Psoas muscle (tissue), 8 donors: ENCODE measurements around the gene TBXAS1. TPM values are rescaled to one million over a fixed set of nuclear protein-coding genes. Genes with fewer than 3 reads are reported as not detected.

Experiments
- ATAC-seq, 4 donors: fragments of 200-7000 bp; cut with Tn5 transposase; one replicate each; pipeline ENCODE4 v1.9.1; 2020; ENCODE audit warnings: moderate library complexity in 3 of 4, mild to moderate bottlenecking in 2 of 4
- DNase-seq, 2 donors: peaks; one replicate each; pipeline ENCODE4 v3.0.0-alpha.2; 2020
- H3K27ac ChIP-seq: fragments of 200-600 bp; one replicate; pipeline ENCODE4 v1.8.0; 2022
- H3K27me3 ChIP-seq, 3 donors: fragments of 200-600 bp in 1 of 3; one replicate each; pipeline versions ENCODE4 v1.6.1 to v1.8.0; 2013 to 2022; ENCODE audit warnings: low read length in 2 of 3, mild to moderate bottlenecking in 2 of 3, moderate library complexity in 1 of 3; ENCODE audit not compliant: insufficient read depth in 3 of 3
- H3K36me3 ChIP-seq, 2 donors: fragments of 200-600 bp in 1 of 2; one replicate each; pipeline versions ENCODE4 v1.6.1 to v1.8.0; 2013 to 2022; ENCODE audit warnings: low read depth in 1 of 2, mild to moderate bottlenecking in 1 of 2, moderate library complexity in 1 of 2; ENCODE audit not compliant: insufficient read depth in 1 of 2
- H3K4me1 ChIP-seq: fragments of 200-600 bp; one replicate; pipeline ENCODE4 v1.8.0; 2022
- H3K4me3 ChIP-seq: fragments of 200-600 bp; one replicate; pipeline ENCODE4 v1.8.0; 2022; ENCODE audit warnings: mild to moderate bottlenecking
- H3K9me3 ChIP-seq: fragments of 200-600 bp; one replicate; pipeline ENCODE4 v1.8.0; 2022
- WGBS, 3 donors: extraction: QIAGEN DNeasy Blood & Tissue Kit; methylation state at CpG; one replicate each; pipeline versions ENCODE4 v1.1.6 to v1.1.7; 2013; 5-methylcytosine and 5-hydroxymethylcytosine counted together
- intact Hi-C, 2 donors: fragments of 100-400 bp; cut with DNase I; formaldehyde crosslinking; loops; one replicate each; pipeline versions ENCODE4 v1.11.0 to v1.14.2; 2022
- polyA plus RNA-seq, 3 donors: library from polyadenylated mRNA; stranded (reverse); fragments of 200-250 nt; gene quantifications; one replicate each; pipeline ENCODE4 v1.2.3, GENCODE V29; 2013
- total RNA-seq, 4 donors: library from RNA; stranded (reverse); fragmentation: NEBNext Ultra II Directional in 2 of 4; extraction: Animal tissue kit (Norgen Biotek cat#: 25700) in 2 of 4; gene quantifications; one replicate each; pipeline versions ENCODE4 v1.2.1 to v1.2.4, GENCODE V29; 2021 to 2023
- TF ChIP-seq, protein P1 (sequence below): fragments of 200-600 bp; IDR thresholded peaks from one replicate; pipeline ENCODE4 v1.8.0; 2022; ENCODE audit warnings: antibody characterized with exemption
- donor health status: healthy with polysubstance abuse.
- donor health status: DM: no; HTN: no; CAD: no; lungs with moderate emphysema.
- donor health status: Bipolar disorder and iron deficiency.
- donor health status: healthy.
- donor health status: DM: yes; HTN: yes; CAD: no.
- donor health status: DM: no; HTN: no; CAD: no.
- donor health status: DM: no; HTN: no; CAD: no.
- donor health status: DM: yes; HTN: yes; CAD: no.

TBXAS1 gene
- total and polyA plus RNA-seq, 7 donors, result 0.90 to 2.9 (median 2.0) TPM

DNA sequence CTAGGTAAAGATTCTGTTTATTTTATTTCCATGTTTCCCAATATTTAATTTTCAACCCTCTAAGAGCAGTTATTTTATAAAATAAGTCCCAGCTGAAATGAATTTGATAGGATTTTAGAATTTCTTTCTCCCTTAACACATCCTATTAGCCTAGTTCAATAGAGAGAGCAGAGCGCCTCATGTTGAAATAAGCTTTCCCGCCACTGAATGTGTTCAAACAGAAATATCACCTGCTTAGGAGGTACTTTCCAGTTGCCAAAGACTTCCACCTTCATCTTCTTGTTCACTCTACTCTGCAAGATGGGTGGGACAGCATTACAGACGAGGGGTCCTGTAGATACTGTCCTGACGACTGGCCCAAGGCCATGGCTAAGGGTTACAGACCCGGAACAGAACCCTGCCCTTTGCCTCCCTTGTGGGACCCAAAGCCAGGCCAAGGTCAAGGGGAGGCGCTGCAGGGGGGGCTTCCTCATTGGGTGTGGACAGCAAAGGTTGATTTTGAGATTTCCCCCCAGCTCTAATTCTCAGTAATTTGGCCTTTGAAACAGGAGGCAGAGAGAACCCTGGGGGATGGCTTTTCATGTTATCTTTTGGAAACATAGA is 171.7 kb downstream of the TBXAS1 start:
- H3K9me3 ChIP-seq, result no peaks in the 10 kb centered on the region
- peaks cover 0 to 4% (median 0%) of the 10 kb centered on the region in 3 donors for H3K27me3 ChIP-seq
- no peak for ATAC-seq
- no peaks in the 10 kb centered on the region for H3K4me1 ChIP-seq
- no peak for DNase-seq
- WGBS, 3 donors, result 87 to 91% (median 90%) methylated on average over 6 of the region's 6 CpGs
- no peak overlapping the region for H3K27ac ChIP-seq
- H3K36me3 ChIP-seq, result no peaks in the 10 kb centered on the region
- intact Hi-C loops, result loop anchor here (5.0 to 10.0 kb wide), 4 partner anchors 223 to 498 kb away; partner anchors contain the start of gene HIPK2 (in 2 of the 2)
- H3K4me3 ChIP-seq, result no peak overlapping the region
- TF ChIP-seq, protein P1, sequence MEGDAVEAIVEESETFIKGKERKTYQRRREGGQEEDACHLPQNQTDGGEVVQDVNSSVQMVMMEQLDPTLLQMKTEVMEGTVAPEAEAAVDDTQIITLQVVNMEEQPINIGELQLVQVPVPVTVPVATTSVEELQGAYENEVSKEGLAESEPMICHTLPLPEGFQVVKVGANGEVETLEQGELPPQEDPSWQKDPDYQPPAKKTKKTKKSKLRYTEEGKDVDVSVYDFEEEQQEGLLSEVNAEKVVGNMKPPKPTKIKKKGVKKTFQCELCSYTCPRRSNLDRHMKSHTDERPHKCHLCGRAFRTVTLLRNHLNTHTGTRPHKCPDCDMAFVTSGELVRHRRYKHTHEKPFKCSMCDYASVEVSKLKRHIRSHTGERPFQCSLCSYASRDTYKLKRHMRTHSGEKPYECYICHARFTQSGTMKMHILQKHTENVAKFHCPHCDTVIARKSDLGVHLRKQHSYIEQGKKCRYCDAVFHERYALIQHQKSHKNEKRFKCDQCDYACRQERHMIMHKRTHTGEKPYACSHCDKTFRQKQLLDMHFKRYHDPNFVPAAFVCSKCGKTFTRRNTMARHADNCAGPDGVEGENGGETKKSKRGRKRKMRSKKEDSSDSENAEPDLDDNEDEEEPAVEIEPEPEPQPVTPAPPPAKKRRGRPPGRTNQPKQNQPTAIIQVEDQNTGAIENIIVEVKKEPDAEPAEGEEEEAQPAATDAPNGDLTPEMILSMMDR, result no peak

DNA sequence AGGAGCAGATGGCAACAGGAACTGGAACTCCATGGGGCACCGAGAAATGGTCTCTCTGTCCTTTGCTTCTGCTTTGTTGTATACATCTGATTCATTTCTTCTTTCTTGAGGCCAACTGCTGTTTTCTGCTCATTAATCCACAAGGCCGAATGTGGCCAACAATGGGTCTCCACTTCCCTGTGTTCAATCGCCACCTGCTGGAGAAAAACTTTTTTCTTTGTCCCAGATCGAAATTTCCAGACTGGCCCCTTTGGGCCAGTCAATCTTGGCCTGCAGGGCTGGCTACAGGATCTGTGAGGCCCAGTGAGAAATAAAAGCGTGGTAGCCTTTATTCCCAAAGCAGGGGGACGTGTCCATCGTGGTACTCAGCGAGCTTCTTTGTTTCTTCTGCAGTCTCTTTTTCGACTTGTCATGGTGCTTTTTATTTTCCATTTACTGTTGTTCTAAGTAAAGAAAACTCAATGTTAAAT is 174.9 kb downstream of the TBXAS1 start:
- ATAC-seq (no peak), DNase-seq (no peak)
- Histone ChIP-seq H3K4me3 (no peak overlapping the region), H3K27ac (no peak overlapping the region), H3K4me1 (no peaks in the 10 kb centered on the region), H3K27me3 (peaks cover 0 to 3% (median 0%) of the 10 kb centered on the region in 3 donors), H3K9me3 (no peaks in the 10 kb centered on the region), H3K36me3 (no peaks in the 10 kb centered on the region)
- TF ChIP-seq, protein P1, result peak; percentile 33
- intact Hi-C loops, result loop anchor here (2.0 to 10.0 kb wide), 7 partner anchors 227 to 503 kb away; partner anchors contain the start of gene HIPK2 (in 2 of the 2)
- WGBS, 3 donors, result 57 to 60% (median 59%) methylated on average over 9 of the region's 9 CpGs

DNA sequence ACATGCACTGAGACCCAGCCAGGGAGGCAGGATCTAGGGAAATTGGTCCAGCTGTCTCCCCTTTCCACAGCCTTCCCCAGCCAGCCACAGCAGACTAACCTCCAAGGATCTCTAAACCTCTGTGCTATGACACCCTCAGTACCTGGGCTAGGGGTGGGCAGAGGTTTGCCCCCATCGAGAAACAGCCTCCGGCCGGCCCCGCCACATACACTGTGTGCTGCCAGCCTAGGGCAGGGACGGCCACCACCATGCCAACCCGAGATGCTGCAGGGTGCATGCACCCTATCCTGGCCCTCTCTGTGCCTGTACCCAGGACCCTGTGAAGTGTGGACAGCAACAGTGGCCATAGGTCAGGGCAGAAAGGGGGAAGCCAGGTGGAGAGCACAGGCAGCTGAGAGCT is 175.6 kb downstream of the TBXAS1 start:
- 95 to 97% (median 96%) methylated on average over 6 of the region's 6 CpGs for WGBS, 3 donors
- intact Hi-C loops, result loop anchor here (5.0 to 10.0 kb wide), 4 partner anchors 227 to 502 kb away; partner anchors contain the start of gene HIPK2 (in 2 of the 2)
- H3K27me3 ChIP-seq, result peaks cover 0 to 3% (median 0%) of the 10 kb centered on the region in 3 donors
- H3K9me3 ChIP-seq, result no peaks in the 10 kb centered on the region
- no peak for DNase-seq
- H3K36me3 ChIP-seq, result no peaks in the 10 kb centered on the region
- TF ChIP-seq, protein P1, result no peak
- H3K27ac ChIP-seq, result no peak overlapping the region
- peak in 1 of 4 donors; percentile 9 for ATAC-seq
- H3K4me1 ChIP-seq, result no peaks in the 10 kb centered on the region
- no peak overlapping the region for H3K4me3 ChIP-seq

DNA sequence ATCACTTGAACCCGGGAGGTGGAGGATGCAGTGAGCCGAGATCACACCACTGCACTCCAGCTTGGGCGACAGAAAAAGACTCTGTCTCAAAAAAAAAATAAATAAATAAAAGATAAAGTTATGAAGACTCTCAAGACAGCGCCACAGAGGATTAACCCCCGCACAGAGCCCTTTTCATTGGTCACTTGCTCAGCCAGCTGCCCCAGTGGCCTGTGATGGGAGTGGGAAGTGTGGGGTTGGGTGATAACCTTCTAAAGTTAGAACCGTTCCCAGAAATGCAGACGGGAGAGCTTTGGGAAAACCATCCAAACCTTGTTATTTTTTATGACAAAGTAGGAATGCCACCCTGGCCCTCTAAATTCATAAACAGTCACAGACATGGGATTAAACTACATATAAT is 176.3 kb downstream of the TBXAS1 start:
- 52 to 70% (median 57%) methylated on average over 7 of the region's 7 CpGs for WGBS, 3 donors
- Histone ChIP-seq H3K9me3 (no peaks in the 10 kb centered on the region), H3K27me3 (peaks cover 0 to 3% (median 0%) of the 10 kb centered on the region in 3 donors), H3K36me3 (no peaks in the 10 kb centered on the region), H3K4me1 (no peaks in the 10 kb centered on the region), H3K27ac (no peak overlapping the region), H3K4me3 (no peak overlapping the region)
- no peak for ATAC-seq
- TF ChIP-seq, protein P1, result no peak
- intact Hi-C loops, result loop anchor here in 1 of 2 donors (10.0 kb wide), 1 partner anchor 231 kb away; the partner anchor contains the start of gene HIPK2
- DNase-seq, result no peak
